A549 treated with AZD9567 at 1 μM for 4 hours (cell line): ENCODE results near the gene VWA3A. TPM values are rescaled to one million over a fixed set of nuclear protein-coding genes. Genes with fewer than 3 reads are reported as not detected.

ENCODE experiments used
- total RNA-seq: library from RNA; stranded (reverse); fragments of 200-300 nt; extraction: Qiagen RNA extraction; gene quantifications from 5 replicates; pipeline ENCODE4 v1.2.3, GENCODE V29; 2022; ENCODE audit not compliant: insufficient read depth

Gene VWA3A
- 0.03 to 0.09 TPM (median 0.05 TPM) in 4 of 5 replicates, not detected in the other for total RNA-seq

GRCh38 chr16:22092143-22092933 is at the start of gene VWA3A:
Gene VWA3A, plus strand, starts transcription at chr16:22092541. Its CDS starts 97 bp downstream, at chr16:22092638.

GRCh38 chr16:22161999-22162655 is 69.8 kb downstream of the VWA3A start, which contains the start of gene SDR42E2:
Gene SDR42E2, plus strand, starts transcription at chr16:22162506. Its CDS starts 3,077 bp downstream, at chr16:22165583.

GRCh38 chr16:22206013-22206841 is 113.9 kb downstream of the VWA3A start, which contains the start of gene EEF2K:
Gene EEF2K, plus strand, starts transcription at chr16:22206278. Its CDS starts 19,452 bp downstream, at chr16:22225730.

Other genes with a start within 250 kb of the VWA3A start
- gene NPIPB4, start 234.8 kb upstream of the VWA3A start, total RNA-seq, result 27.3 to 34.0 TPM (median 28.8 TPM) in 5 replicates
- 156 to 219 TPM (median 168 TPM) in 5 replicates for gene UQCRC2, start 139.2 kb upstream of the VWA3A start, total RNA-seq
- gene PDZD9, start 91.4 kb upstream of the VWA3A start, total RNA-seq, result not detected in 5 replicates
- gene MOSMO, start 84.4 kb upstream of the VWA3A start, total RNA-seq, result 10.1 to 15.2 TPM (median 14.0 TPM) in 5 replicates
- gene SDR42E2, start 70.0 kb downstream of the VWA3A start, total RNA-seq, result not detected in 5 replicates
- 15.0 to 17.5 TPM (median 16.2 TPM) in 5 replicates for gene EEF2K, start 113.7 kb downstream of the VWA3A start, total RNA-seq
- 32.5 to 59.8 TPM (median 39.9 TPM) in 5 replicates for gene POLR3E, start 204.9 kb downstream of the VWA3A start, total RNA-seq